MCF 10A (cell line): ENCODE measurements around the gene ASTN1. TPM values are rescaled to one million over a fixed set of nuclear protein-coding genes. Genes with fewer than 3 reads are reported as not detected.
A peak's percentile ranks its signal among the peaks of the same experiment; 100 is the strongest.

Source experiments
- BruUV-seq: library from RNA; stranded (reverse); fragments of 400-500 nt; replicated peaks from 2 replicates; lab custom pipeline; 2021; lab: Mats Ljungman, UMichigan
- CTCF ChIA-PET: fragments of 300-600 bp; sonication (Branson Sonifier 250); formaldehyde crosslinking; extraction: SDS; loops from one replicate; lab custom pipeline; 2021; ENCODE audit warnings: antibody characterized with exemption, inconsistent platforms; lab: Yijun Ruan, JAX
- POLR2A ChIA-PET: fragments of 300-600, 350-650 bp; sonication (Branson Sonifier 250); formaldehyde crosslinking; extraction: SDS; loops from one replicate; lab custom pipeline; 2020; ENCODE audit warnings: antibody characterized with exemption, inconsistent platforms; lab: Yijun Ruan, JAX
- DNase-seq: peaks from one replicate; pipeline ENCODE4 v3.0.0-alpha.2; 2018; ENCODE audit not compliant: unreplicated experiment
- H3K27ac Mint-ChIP-seq: one replicate; pipeline ENCODE4 v1.8.0; 2022; ENCODE audit warnings: mild to moderate bottlenecking, low read depth, mixed read lengths; ENCODE audit not compliant: unreplicated experiment
- H3K27me3 Mint-ChIP-seq: one replicate; pipeline ENCODE4 v1.8.0; 2022; ENCODE audit warnings: mixed read lengths; ENCODE audit not compliant: insufficient read depth, unreplicated experiment
- H3K36me3 Mint-ChIP-seq: one replicate; pipeline ENCODE4 v1.8.0; 2022; ENCODE audit warnings: mild to moderate bottlenecking, moderate library complexity, mixed read lengths; ENCODE audit not compliant: insufficient read depth, unreplicated experiment
- H3K4me1 Mint-ChIP-seq: one replicate; pipeline ENCODE4 v1.8.0; 2022; ENCODE audit warnings: mixed read lengths; ENCODE audit not compliant: insufficient read depth, unreplicated experiment
- H3K4me3 Mint-ChIP-seq: one replicate; pipeline ENCODE4 v1.8.0; 2022; ENCODE audit warnings: mild to moderate bottlenecking, moderate library complexity, mixed read lengths; ENCODE audit not compliant: unreplicated experiment
- H3K9me3 Mint-ChIP-seq: one replicate; pipeline ENCODE4 v1.8.0; 2022; ENCODE audit warnings: mixed read lengths; ENCODE audit not compliant: unreplicated experiment
- intact Hi-C: fragments of 100-400 bp; cut with micrococcal nuclease; formaldehyde crosslinking; loops from 2 replicates; pipeline ENCODE4 v1.14.1; 2022
- total RNA-seq: library from RNA; stranded (reverse); gene quantifications from 2 replicates; pipeline ENCODE4 v1.2.3, GENCODE V29; 2022
- TF ChIP-seq, protein P1 (sequence below): fragments of 200-600 bp; IDR thresholded peaks from one replicate; pipeline ENCODE4 v1.8.0; 2022; ENCODE audit warnings: antibody characterized with exemption, mild to moderate bottlenecking; ENCODE audit not compliant: unreplicated experiment

The ASTN1 gene
- total RNA-seq, 1 experiment from 2014 or later: not detected

DNA sequence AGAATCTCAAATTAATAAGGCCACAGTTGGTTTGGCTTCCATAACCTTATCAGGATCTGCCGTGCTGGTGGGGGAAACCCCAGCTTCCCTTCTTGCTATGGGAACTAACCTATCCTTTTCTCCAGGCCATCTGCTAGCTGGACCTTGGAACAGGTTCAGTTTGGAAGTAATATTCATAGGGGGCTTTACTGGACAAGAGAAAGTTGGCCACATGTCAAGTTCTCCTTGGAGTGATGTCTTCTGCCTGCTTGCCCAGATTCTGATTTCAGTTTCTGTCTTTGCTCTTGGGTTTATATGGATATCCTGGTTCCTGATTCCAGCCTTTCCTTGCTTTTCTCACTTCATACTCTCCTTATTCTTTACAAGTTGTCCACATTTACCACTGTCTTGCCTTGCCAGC is 279.6 kb downstream of the ASTN1 start:
- TF ChIP-seq, protein P1, sequence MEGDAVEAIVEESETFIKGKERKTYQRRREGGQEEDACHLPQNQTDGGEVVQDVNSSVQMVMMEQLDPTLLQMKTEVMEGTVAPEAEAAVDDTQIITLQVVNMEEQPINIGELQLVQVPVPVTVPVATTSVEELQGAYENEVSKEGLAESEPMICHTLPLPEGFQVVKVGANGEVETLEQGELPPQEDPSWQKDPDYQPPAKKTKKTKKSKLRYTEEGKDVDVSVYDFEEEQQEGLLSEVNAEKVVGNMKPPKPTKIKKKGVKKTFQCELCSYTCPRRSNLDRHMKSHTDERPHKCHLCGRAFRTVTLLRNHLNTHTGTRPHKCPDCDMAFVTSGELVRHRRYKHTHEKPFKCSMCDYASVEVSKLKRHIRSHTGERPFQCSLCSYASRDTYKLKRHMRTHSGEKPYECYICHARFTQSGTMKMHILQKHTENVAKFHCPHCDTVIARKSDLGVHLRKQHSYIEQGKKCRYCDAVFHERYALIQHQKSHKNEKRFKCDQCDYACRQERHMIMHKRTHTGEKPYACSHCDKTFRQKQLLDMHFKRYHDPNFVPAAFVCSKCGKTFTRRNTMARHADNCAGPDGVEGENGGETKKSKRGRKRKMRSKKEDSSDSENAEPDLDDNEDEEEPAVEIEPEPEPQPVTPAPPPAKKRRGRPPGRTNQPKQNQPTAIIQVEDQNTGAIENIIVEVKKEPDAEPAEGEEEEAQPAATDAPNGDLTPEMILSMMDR: no peak

GRCh38 chr1:176884286-176884685 is 280.2 kb downstream of the ASTN1 start:
- Mint-ChIP-seq H3K4me3 (no peak overlapping the region), H3K4me1 (no peaks in the 10 kb centered on the region), H3K36me3 (no peaks in the 10 kb centered on the region), H3K9me3 (no peaks in the 10 kb centered on the region), H3K27ac (no peak overlapping the region), H3K27me3 (peaks cover 37% of the 10 kb centered on the region)
- BruUV-seq: no TSS peak
- no peak for DNase-seq
- ChIA-PET POLR2A (no interaction called here), CTCF (interaction anchor here (0.6 to 9.0 kb wide), 7 partner anchors 11 to 1898 kb away, joined by 3 to 152 read pairs (median 4); no protein-coding TSS in a partner anchor)
- TF ChIP-seq, protein P1: no peak
- intact Hi-C loops: loop anchor here (5.0 to 10.0 kb wide), 2 partner anchors 812 to 1729 kb away; no protein-coding TSS in a partner anchor

More for the DNA sequence above, 279.6 kb downstream of the ASTN1 start:
- BruUV-seq: no TSS peak
- no peaks in the 10 kb centered on the region for H3K36me3 Mint-ChIP-seq
- H3K27ac Mint-ChIP-seq: no peak overlapping the region
- intact Hi-C loops: loop anchor here (5.0 to 10.0 kb wide), 2 partner anchors 813 to 1730 kb away; no protein-coding TSS in a partner anchor
- H3K27me3 Mint-ChIP-seq: peaks cover 37% of the 10 kb centered on the region
- H3K9me3 Mint-ChIP-seq: no peaks in the 10 kb centered on the region
- POLR2A ChIA-PET: no interaction called here
- DNase-seq: no peak
- H3K4me1 Mint-ChIP-seq: no peaks in the 10 kb centered on the region
- no peak overlapping the region for H3K4me3 Mint-ChIP-seq
- CTCF ChIA-PET: interaction anchor here (0.8 to 9.0 kb wide), 5 partner anchors 12 to 325 kb away, joined by 3 to 152 read pairs (median 4); no protein-coding TSS in a partner anchor

GRCh38 chr1:176880955-176881595 is 283.4 kb downstream of the ASTN1 start:
- H3K27me3 Mint-ChIP-seq: peaks cover 12% of the 10 kb centered on the region
- CTCF ChIA-PET: interaction anchor here (0.5 to 9.0 kb wide), 67 partner anchors 8 to 1672 kb away, joined by 3 to 152 read pairs (median 4); partner anchors contain the start of gene ASTN1
- peak; percentile 90 for DNase-seq
- BruUV-seq: no TSS peak
- no peaks in the 10 kb centered on the region for H3K9me3 Mint-ChIP-seq
- H3K36me3 Mint-ChIP-seq: no peaks in the 10 kb centered on the region
- POLR2A ChIA-PET: interaction anchor here (0.6 kb wide), 1 partner anchor 113 kb away, joined by 3 read pairs; no protein-coding TSS in a partner anchor
- no peak overlapping the region for H3K4me3 Mint-ChIP-seq
- TF ChIP-seq, protein P1: peak; percentile 95
- no peak overlapping the region for H3K27ac Mint-ChIP-seq
- intact Hi-C loops: loop anchor here (1.0 to 10.0 kb wide), 8 partner anchors 38 to 1726 kb away; no protein-coding TSS in a partner anchor
- no peaks in the 10 kb centered on the region for H3K4me1 Mint-ChIP-seq
